ENCODE results near the gene GREB1L.

DNA sequence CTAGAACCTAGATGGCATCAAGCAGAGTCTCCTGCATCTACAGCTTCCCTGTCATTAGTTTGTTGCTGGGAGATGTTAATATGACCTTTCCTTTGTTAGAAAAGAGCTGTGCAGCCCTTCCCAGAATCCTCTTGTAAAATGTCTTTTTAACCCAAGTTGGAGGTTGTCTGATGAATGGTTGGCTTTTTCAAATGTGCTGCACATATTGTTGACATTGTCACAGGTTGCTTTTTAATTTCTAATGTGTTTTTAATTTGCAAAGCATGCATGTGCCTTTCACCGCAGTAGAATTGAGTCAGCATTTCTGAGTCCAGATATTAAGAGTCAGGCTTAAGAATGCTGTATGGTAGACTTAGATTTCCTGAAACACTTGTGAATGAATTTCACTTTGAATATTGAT, 120.8 kb downstream of the GREB1L start:
- TF ChIP-seq TAF1 (IDR thresholded peaks at IDR 0.05; ENCODE audit: borderline replicate concordance, insufficient read depth, low read length) (no peak), POLR2AphosphoS5 (IDR thresholded peaks at IDR 0.05; ENCODE audit: low read depth, low read length) (no peak), SIN3A (IDR thresholded peaks at IDR 0.05; ENCODE audit: borderline replicate concordance, insufficient read depth, low read length) (no peak), REST (IDR thresholded peaks at IDR 0.05; ENCODE audit: insufficient read depth in 1 of 2, low read depth in 2 of 2, low read length in 2 of 2) (no peak), FOXP2 (optimal IDR thresholded peaks at IDR 0.05; ENCODE audit: borderline replicate concordance, extremely low read depth, extremely low read length, insufficient read depth) (no peak)

All from PFSK-1 (cell line).